IPS-18c (cell line): ENCODE data around the gene MED16.

Source experiments
- H3K4me3 ChIP-seq: 2 replicates; pipeline ENCODE4 v1.7.0; 2013; ENCODE audit warnings: low read depth, mild to moderate bottlenecking, low read length, moderate library complexity; ENCODE audit not compliant: insufficient read depth
- H3K9me3 ChIP-seq: one replicate; pipeline ENCODE4 v1.6.1; 2013; ENCODE audit warnings: mild to moderate bottlenecking, low read length, moderate library complexity; ENCODE audit not compliant: control insufficient read depth, insufficient read depth

MED16 gene

GRCh38 chr19:931860-932647 is 39.1 kb upstream of the MED16 start:
- H3K4me3 ChIP-seq = no peak overlapping the region
- no peaks in the 10 kb centered on the region for H3K9me3 ChIP-seq

- Histone ChIP-seq H3K4me3 (no peak overlapping the region), H3K9me3 (no peaks in the 10 kb centered on the region)
Measured at GRCh38 chr19:929891-930258, 36.9 kb upstream of the MED16 start.

- Histone ChIP-seq H3K9me3 (no peaks in the 10 kb centered on the region), H3K4me3 (no peak overlapping the region)
Measured at GRCh38 chr19:929203-929890, 36.4 kb upstream of the MED16 start.

- Histone ChIP-seq H3K9me3 (no peaks in the 10 kb centered on the region), H3K4me3 (no peak overlapping the region)
Measured at GRCh38 chr19:928471-929202, 35.6 kb upstream of the MED16 start.

- Histone ChIP-seq H3K4me3 (peak overlapping the region; percentile 77; the same call in 1 of the 2 replicates), H3K9me3 (no peaks in the 10 kb centered on the region)
Measured at GRCh38 chr19:927780-928401, 34.9 kb upstream of the MED16 start.

- Histone ChIP-seq H3K9me3 (no peaks in the 10 kb centered on the region), H3K4me3 (peak overlapping the region; percentile 77)
Measured at GRCh38 chr19:927351-927779, 34.4 kb upstream of the MED16 start.

- H3K9me3 ChIP-seq = no peaks in the 10 kb centered on the region
- peak overlapping the region; percentile 77 for H3K4me3 ChIP-seq
Measured at GRCh38 chr19:926589-927350, 33.8 kb upstream of the MED16 start.

GRCh38 chr19:926323-926588 is 33.3 kb upstream of the MED16 start:
- H3K9me3 ChIP-seq = no peaks in the 10 kb centered on the region
- peak overlapping the region; percentile 77 for H3K4me3 ChIP-seq

GRCh38 chr19:925526-926322 is 32.7 kb upstream of the MED16 start, which contains the start of gene ARID3A:
Gene ARID3A (plus strand): TSS chr19:926035. CDS start chr19:929529, 3,494 bp downstream.
- no peaks in the 10 kb centered on the region for H3K9me3 ChIP-seq
- peak within 1 kb of the TSS; percentile 77 for H3K4me3 ChIP-seq

- Histone ChIP-seq H3K9me3 (no peaks in the 10 kb centered on the region), H3K4me3 (peak overlapping the region; percentile 77)
Measured at GRCh38 chr19:925087-925525, 32.1 kb upstream of the MED16 start.

GRCh38 chr19:924553-925086 is 31.6 kb upstream of the MED16 start:
- H3K9me3 ChIP-seq = no peaks in the 10 kb centered on the region
- H3K4me3 ChIP-seq = peak overlapping the region; percentile 77

- peak overlapping the region; percentile 31 for H3K4me3 ChIP-seq
Measured at GRCh38 chr19:920051-920864, 27.3 kb upstream of the MED16 start.

GRCh38 chr19:919199-920050 is 26.4 kb upstream of the MED16 start:
- peak overlapping the region; percentile 31 for H3K4me3 ChIP-seq
- H3K9me3 ChIP-seq = no peaks in the 10 kb centered on the region

More at GRCh38 chr19:920051-920864, 27.3 kb upstream of the MED16 start:
- H3K9me3 ChIP-seq = no peaks in the 10 kb centered on the region

GRCh38 chr19:918481-919198 is 25.7 kb upstream of the MED16 start:
- Histone ChIP-seq H3K9me3 (no peaks in the 10 kb centered on the region), H3K4me3 (peak overlapping the region; percentile 63; the same call in 1 of the 2 replicates)
